Calu3 (cell line): ENCODE data around the gene MAMLD1. TPM values are rescaled to one million over a fixed set of nuclear protein-coding genes. Genes with fewer than 3 reads are reported as not detected.

Source experiments
- BruUV-seq: library from RNA; stranded (reverse); fragments of 400-500 nt; replicated peaks from 2 replicates; lab custom pipeline; 2021; lab: Mats Ljungman, UMichigan
- CTCF ChIA-PET: fragments of 300-600 bp; sonication (Branson Sonifier 250); formaldehyde crosslinking; loops from one replicate; lab custom pipeline; 2022; ENCODE audit warnings: antibody characterized with exemption; lab: Charles Lee
- DNase-seq: peaks from one replicate; pipeline ENCODE4 v3.0.0; 2022
- H3K27ac Mint-ChIP-seq: one replicate; pipeline ENCODE4 v1.8.0; 2022; ENCODE audit warnings: mixed read lengths; ENCODE audit not compliant: unreplicated experiment
- H3K27me3 Mint-ChIP-seq: one replicate; pipeline ENCODE4 v1.8.0; 2022; ENCODE audit warnings: mixed read lengths; ENCODE audit not compliant: unreplicated experiment
- H3K36me3 Mint-ChIP-seq: one replicate; pipeline ENCODE4 v1.8.0; 2022; ENCODE audit warnings: mild to moderate bottlenecking, moderate library complexity, mixed read lengths; ENCODE audit not compliant: insufficient read depth, unreplicated experiment
- H3K4me1 Mint-ChIP-seq: one replicate; pipeline ENCODE4 v1.8.0; 2022; ENCODE audit warnings: mild to moderate bottlenecking, low read depth, mixed read lengths; ENCODE audit not compliant: unreplicated experiment
- H3K4me3 Mint-ChIP-seq: one replicate; pipeline ENCODE4 v1.8.0; 2022; ENCODE audit warnings: mild to moderate bottlenecking, low read depth, moderate library complexity, mixed read lengths; ENCODE audit not compliant: unreplicated experiment
- H3K9me3 Mint-ChIP-seq: one replicate; pipeline ENCODE4 v1.8.0; 2022; ENCODE audit warnings: low read depth, mixed read lengths; ENCODE audit not compliant: unreplicated experiment
- CTCF ChIP-seq: fragments of 200-600 bp; IDR thresholded peaks from one replicate; pipeline ENCODE4 v1.8.0; 2022; ENCODE audit warnings: antibody characterized with exemption; ENCODE audit not compliant: unreplicated experiment
- intact Hi-C: fragments of 100-400 bp; cut with micrococcal nuclease; formaldehyde crosslinking; loops from one replicate; pipeline ENCODE4 v1.10.0; 2022; ENCODE audit not compliant: unreplicated experiment
- total RNA-seq: library from RNA; stranded (reverse); gene quantifications from 2 replicates; pipeline ENCODE4 v1.2.3, GENCODE V29; 2022

The MAMLD1 gene
- total RNA-seq, 1 experiment from 2014 or later, result 8.8 TPM

- DNase-seq, result no peak
- H3K4me1 Mint-ChIP-seq, result no peaks in the 10 kb centered on the region
- no TSS peak for BruUV-seq
- no peaks in the 10 kb centered on the region for H3K36me3 Mint-ChIP-seq
- CTCF ChIA-PET, result no interaction called here
- no peak overlapping the region for H3K27ac Mint-ChIP-seq
- no peak overlapping the region for H3K4me3 Mint-ChIP-seq
- H3K9me3 Mint-ChIP-seq, result no peaks in the 10 kb centered on the region
- H3K27me3 Mint-ChIP-seq, result peaks cover 34% of the 10 kb centered on the region
- no peak for TF ChIP-seq CTCF
- intact Hi-C loops, result no loop called here
Observed at GRCh38 chrX:150522494-150522893, 159.4 kb downstream of the MAMLD1 start.

GRCh38 chrX:150525061-150525919, 162.2 kb downstream of the MAMLD1 start:
- no peaks in the 10 kb centered on the region for H3K9me3 Mint-ChIP-seq
- CTCF ChIA-PET, result no interaction called here
- TF ChIP-seq CTCF, result no peak

GRCh38 chrX:150526692-150527091, 163.6 kb downstream of the MAMLD1 start:
- Mint-ChIP-seq H3K4me1 (no peaks in the 10 kb centered on the region), H3K27ac (no peak overlapping the region), H3K9me3 (no peaks in the 10 kb centered on the region), H3K4me3 (no peak overlapping the region), H3K36me3 (no peaks in the 10 kb centered on the region), H3K27me3 (peaks cover 20% of the 10 kb centered on the region)
- intact Hi-C loops, result no loop called here
- no peak for TF ChIP-seq CTCF
- CTCF ChIA-PET, result no interaction called here
- no TSS peak for BruUV-seq
- no peak for DNase-seq

More at GRCh38 chrX:150525061-150525919, 162.2 kb downstream of the MAMLD1 start:
- intact Hi-C loops, result no loop called here
- BruUV-seq, result no TSS peak
- Mint-ChIP-seq H3K4me1 (no peaks in the 10 kb centered on the region), H3K4me3 (no peak overlapping the region), H3K36me3 (no peaks in the 10 kb centered on the region), H3K27me3 (peaks cover 20% of the 10 kb centered on the region), H3K27ac (no peak overlapping the region)
- no peak for DNase-seq

- intact Hi-C loops, result no loop called here
- no peak overlapping the region for H3K27ac Mint-ChIP-seq
- no peaks in the 10 kb centered on the region for H3K9me3 Mint-ChIP-seq
- H3K27me3 Mint-ChIP-seq, result peaks cover 21% of the 10 kb centered on the region
- no peak overlapping the region for H3K4me3 Mint-ChIP-seq
- no TSS peak for BruUV-seq
- no peak for TF ChIP-seq CTCF
- H3K4me1 Mint-ChIP-seq, result no peaks in the 10 kb centered on the region
- CTCF ChIA-PET, result no interaction called here
- DNase-seq, result no peak
- no peaks in the 10 kb centered on the region for H3K36me3 Mint-ChIP-seq
Observed at GRCh38 chrX:150527108-150527507, 164.0 kb downstream of the MAMLD1 start.
